HCT116 (cell line): ENCODE data around the gene OGFOD2. TPM values are rescaled to one million over a fixed set of nuclear protein-coding genes. Genes with fewer than 3 reads are reported as not detected.

Experiments
- ATAC-seq: fragments of 200-7000 bp; cut with Tn5 transposase; 2 replicates; pipeline ENCODE4 v1.9.1; 2020; ENCODE audit warnings: mild to moderate bottlenecking, moderate library complexity
- BruUV-seq: library from RNA; stranded (reverse); fragments of 400-500 nt; replicated peaks from 2 replicates; lab custom pipeline; 2021; lab: Mats Ljungman, UMichigan
- CTCF ChIA-PET: fragments of 300-600 bp; sonication (Branson Sonifier 250); formaldehyde crosslinking; loops from one replicate; lab custom pipeline; 2021; ENCODE audit warnings: antibody characterized with exemption; lab: Charles Lee
- POLR2A ChIA-PET: fragments of 300-600, 350-600 bp; sonication (Branson Sonifier 250); formaldehyde crosslinking; loops from one replicate; lab custom pipeline; 2021; ENCODE audit warnings: antibody characterized with exemption; lab: Charles Lee
- RAD21 ChIA-PET, 2 experiments: fragments of 300-600 bp; sonication (Branson Sonifier 250); formaldehyde crosslinking; loops; one replicate each; lab custom pipeline; 2023; ENCODE audit warnings: low total read pairs in 2 of 2; ENCODE audit not compliant: uncharacterized antibody in 2 of 2, unreplicated experiment in 2 of 2, low non-redundant PET in 1 of 2; lab: Charles Lee
- DNase-seq: peaks from one replicate; pipeline ENCODE4 v3.0.0-alpha.2; 2010; ENCODE audit warnings: low read depth, low spot score
- H2AFZ ChIP-seq: fragments of 200-600 bp; shearing (Covaris generic), sonication (generic); 2 replicates; pipeline ENCODE4 v1.6.1; 2017; ENCODE audit warnings: low read depth, mixed run types, mixed read lengths, antibody characterized with exemption, low read length; ENCODE audit not compliant: poor library complexity, severe bottlenecking
- H3K27ac ChIP-seq: 2 replicates; pipeline ENCODE4 v1.5.1; 2012; ENCODE audit warnings: low read depth, low read length
- H3K27me3 ChIP-seq: fragments of 200-600 bp; sonication (generic); 2 replicates; pipeline ENCODE4 v1.6.1; 2016; ENCODE audit warnings: mixed run types, low read length, mixed read lengths; ENCODE audit not compliant: insufficient read depth
- H3K36me3 ChIP-seq, 2 experiments: fragments of 200-500 bp in 1 of 2; fragments of 200-600 bp in 1 of 2; sonication (Bioruptor generic) in 1 of 2; sonication (generic) in 1 of 2; 2 replicates each; pipeline versions ENCODE4 v1.5.1 to v1.6.1; 2014 to 2016; ENCODE audit warnings: low read length in 2 of 2, inconsistent platforms in 1 of 2, mixed read lengths in 1 of 2, mixed run types in 1 of 2; ENCODE audit not compliant: insufficient read depth in 2 of 2, control insufficient read depth in 1 of 2
- H3K4me1 ChIP-seq, 2 experiments: fragments of 200-600 bp in 1 of 2; sonication (generic) in 1 of 2; 2 replicates each; pipeline versions ENCODE4 v1.5.1 to v1.6.1; 2012 to 2017; ENCODE audit warnings: low read length in 2 of 2, inconsistent platforms in 1 of 2, mild to moderate bottlenecking in 1 of 2, mixed read lengths in 1 of 2, mixed run types in 1 of 2, moderate library complexity in 1 of 2; ENCODE audit not compliant: insufficient read depth in 2 of 2, control insufficient read depth in 1 of 2
- H3K4me2 ChIP-seq: fragments of 200-600 bp; sonication (generic); 2 replicates; pipeline ENCODE4 v1.6.1; 2017; ENCODE audit warnings: mixed run types, low read length, mixed read lengths
- H3K4me3 ChIP-seq, 2 experiments: fragments of 200-600 bp in 1 of 2; sonication (generic) in 1 of 2; replicated peaks in 1 of 2; 2 replicates each; pipeline ENCODE4 v1.5.1; 2011 to 2016; ENCODE audit warnings: low read length in 2 of 2, control low read depth in 1 of 2, low read depth in 1 of 2, mild to moderate bottlenecking in 1 of 2, mixed read lengths in 1 of 2, mixed run types in 1 of 2
- H3K79me2 ChIP-seq: fragments of 200-600 bp; sonication (generic); 2 replicates; pipeline ENCODE4 v1.6.1; 2017; ENCODE audit warnings: mild to moderate bottlenecking, mixed run types, low read length, moderate library complexity, mixed read lengths; ENCODE audit not compliant: insufficient read depth
- H3K9ac ChIP-seq: fragments of 200-600 bp; sonication (generic); 2 replicates; pipeline ENCODE4 v1.6.1; 2016; ENCODE audit warnings: low read length, mixed read lengths
- H3K9me2 ChIP-seq: fragments of 200-600 bp; sonication (generic), shearing (Covaris generic); 2 replicates; pipeline ENCODE4 v1.6.1; 2017; ENCODE audit warnings: mixed run types, mild to moderate bottlenecking, moderate library complexity; ENCODE audit not compliant: insufficient read depth
- H3K9me3 ChIP-seq, 2 experiments: fragments of 200-500 bp in 1 of 2; fragments of 200-600 bp in 1 of 2; sonication (Bioruptor generic) in 1 of 2; sonication (generic) in 1 of 2; 2 replicates each; pipeline ENCODE4 v1.6.1; 2014 to 2017; ENCODE audit warnings: low read length in 2 of 2, mixed read lengths in 2 of 2, inconsistent platforms in 1 of 2, low read depth in 1 of 2, mild to moderate bottlenecking in 1 of 2, mixed run types in 1 of 2, moderate library complexity in 1 of 2; ENCODE audit not compliant: control insufficient read depth in 1 of 2, insufficient read depth in 1 of 2
- H4K20me1 ChIP-seq: fragments of 200-600 bp; sonication (generic), shearing (Covaris generic); 2 replicates; pipeline ENCODE4 v1.6.1; 2017; ENCODE audit warnings: mixed run types, mild to moderate bottlenecking, moderate library complexity; ENCODE audit not compliant: insufficient read depth
- CBX3 ChIP-seq: IDR thresholded peaks from 2 replicates; pipeline ENCODE4 v1.6.1; 2012; ENCODE audit warnings: low read depth
- CEBPB ChIP-seq: IDR thresholded peaks from 2 replicates; pipeline ENCODE4 v1.6.1; 2012; ENCODE audit warnings: low read depth
- CTCF ChIP-seq, 3 experiments: fragments of 200-600 bp in 1 of 3; sonication (generic) in 1 of 3; IDR thresholded peaks in 2 of 3; conservative IDR thresholded peaks in 1 of 3; 2 replicates each; pipeline ENCODE4 v1.5.1; 2012 to 2017; ENCODE audit warnings: low read depth in 2 of 3, low read length in 2 of 3, antibody characterized with exemption in 1 of 3, borderline replicate concordance in 1 of 3, control low read depth in 1 of 3, mild to moderate bottlenecking in 1 of 3, mixed read lengths in 1 of 3, mixed run types in 1 of 3, moderate library complexity in 1 of 3; ENCODE audit not compliant: insufficient read depth in 1 of 3
- EGR1 ChIP-seq: IDR thresholded peaks from 2 replicates; pipeline ENCODE4 v1.6.1; 2012; ENCODE audit warnings: low read depth
- ELF1 ChIP-seq: IDR thresholded peaks from 2 replicates; pipeline ENCODE4 v1.6.1; 2012; ENCODE audit warnings: low read depth, borderline replicate concordance
- EZH2phosphoT487 ChIP-seq: fragments of 200-600 bp; IDR thresholded peaks from 2 replicates; pipeline ENCODE4 v1.6.1; 2018; ENCODE audit warnings: antibody characterized with exemption, borderline replicate concordance
- POLR2AphosphoS5 ChIP-seq: IDR thresholded peaks from 2 replicates; pipeline ENCODE4 v1.6.1; 2011; ENCODE audit warnings: mild to moderate bottlenecking, low read depth, low read length, moderate library complexity
- SIN3A ChIP-seq: IDR thresholded peaks from 2 replicates; pipeline ENCODE4 v1.6.1; 2012; ENCODE audit warnings: low read depth
- SP1 ChIP-seq: IDR thresholded peaks from 2 replicates; pipeline ENCODE4 v1.6.1; 2012; ENCODE audit warnings: low read depth
- SRF ChIP-seq: IDR thresholded peaks from 2 replicates; pipeline ENCODE4 v1.6.1; 2012; ENCODE audit warnings: low read depth
- TCF7L2 ChIP-seq: IDR thresholded peaks from 2 replicates; pipeline ENCODE4 v1.7.0; 2011; ENCODE audit warnings: borderline replicate concordance, inconsistent platforms; ENCODE audit not compliant: insufficient read depth, insufficient read length; ENCODE audit errors: extremely low read depth
- ZFX ChIP-seq: fragments of 450-650 bp; IDR thresholded peaks from 2 replicates; pipeline ENCODE4 v1.6.1; 2017
- ZNF274 ChIP-seq: fragments of 200-500 bp; sonication (Bioruptor generic); IDR thresholded peaks from 2 replicates; pipeline ENCODE4 v1.6.1; 2014; ENCODE audit warnings: mild to moderate bottlenecking, low read depth, low read length, inconsistent platforms
- intact Hi-C: fragments of 100-400 bp; cut with micrococcal nuclease; formaldehyde crosslinking; loops from 2 replicates; pipeline ENCODE4 v1.10.0; 2022
- total RNA-seq: library from RNA; stranded (reverse); gene quantifications from one replicate; pipeline ENCODE4 v1.2.1, GENCODE V29; 2021; ENCODE audit not compliant: unreplicated experiment
- TF ChIP-seq, protein P1 (sequence below): IDR thresholded peaks from 2 replicates; pipeline ENCODE4 v1.6.1; 2011; ENCODE audit warnings: mild to moderate bottlenecking, low read length, moderate library complexity; ENCODE audit not compliant: insufficient replicate concordance; ENCODE audit errors: extremely low read depth

OGFOD2 gene
- total RNA-seq, 1 experiment from 2014 or later = 29.5 TPM

DNA sequence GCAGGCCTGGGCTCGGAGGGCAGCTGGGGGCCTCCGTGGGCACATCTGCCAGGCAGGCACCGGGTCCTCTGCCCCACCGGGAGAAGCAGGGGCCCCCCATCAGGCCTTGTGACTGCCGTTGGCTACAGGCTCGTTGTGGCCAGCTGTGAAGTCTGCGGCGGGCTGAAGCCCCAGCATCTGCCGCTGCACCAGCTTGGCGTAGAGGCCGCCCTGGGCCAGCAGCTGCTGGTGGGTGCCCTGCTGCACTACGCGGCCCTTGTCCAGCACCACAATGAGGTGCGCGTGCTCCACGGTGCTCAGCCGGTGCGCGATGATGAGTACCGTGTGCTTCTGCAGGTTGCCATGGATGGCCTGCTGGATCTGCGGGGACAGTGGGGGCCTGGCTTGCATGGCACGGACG lies 45.2 kb upstream of the OGFOD2 start:
- H3K4me2 ChIP-seq = no peak overlapping the region
- H2AFZ ChIP-seq = no peak overlapping the region
- ATAC-seq (no peak), DNase-seq (no peak)
- no peak overlapping the region for H3K27ac ChIP-seq
- TF ChIP-seq TCF7L2 = no peak
- TF ChIP-seq SP1 = no peak
- TF ChIP-seq EGR1 = no peak
- TF ChIP-seq SRF = no peak
- no peak for TF ChIP-seq ZFX
- TF ChIP-seq EZH2phosphoT487 = no peak
- no peak for TF ChIP-seq CEBPB
- TF ChIP-seq CBX3 = no peak
- TF ChIP-seq, protein P1, sequence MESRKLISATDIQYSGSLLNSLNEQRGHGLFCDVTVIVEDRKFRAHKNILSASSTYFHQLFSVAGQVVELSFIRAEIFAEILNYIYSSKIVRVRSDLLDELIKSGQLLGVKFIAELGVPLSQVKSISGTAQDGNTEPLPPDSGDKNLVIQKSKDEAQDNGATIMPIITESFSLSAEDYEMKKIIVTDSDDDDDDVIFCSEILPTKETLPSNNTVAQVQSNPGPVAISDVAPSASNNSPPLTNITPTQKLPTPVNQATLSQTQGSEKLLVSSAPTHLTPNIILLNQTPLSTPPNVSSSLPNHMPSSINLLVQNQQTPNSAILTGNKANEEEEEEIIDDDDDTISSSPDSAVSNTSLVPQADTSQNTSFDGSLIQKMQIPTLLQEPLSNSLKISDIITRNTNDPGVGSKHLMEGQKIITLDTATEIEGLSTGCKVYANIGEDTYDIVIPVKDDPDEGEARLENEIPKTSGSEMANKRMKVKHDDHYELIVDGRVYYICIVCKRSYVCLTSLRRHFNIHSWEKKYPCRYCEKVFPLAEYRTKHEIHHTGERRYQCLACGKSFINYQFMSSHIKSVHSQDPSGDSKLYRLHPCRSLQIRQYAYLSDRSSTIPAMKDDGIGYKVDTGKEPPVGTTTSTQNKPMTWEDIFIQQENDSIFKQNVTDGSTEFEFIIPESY = no peak
- no peak for TF ChIP-seq CTCF (IDR thresholded peaks at IDR 0.05 in 2 of 3, conservative IDR thresholded peaks at IDR 0.05 in 1 of 3; ENCODE audit: borderline replicate concordance in 1 of 3, insufficient read depth in 1 of 3, low read depth in 2 of 3, low read length in 2 of 3)
- TF ChIP-seq POLR2AphosphoS5 = no peak
- TF ChIP-seq SIN3A = no peak
- TF ChIP-seq ELF1 = no peak
- TF ChIP-seq ZNF274 = no peak
- no peaks in the 10 kb centered on the region for H3K9me3 ChIP-seq
- H3K79me2 ChIP-seq = no peaks in the 10 kb centered on the region
- no peak overlapping the region for H3K9ac ChIP-seq
- H3K4me1 ChIP-seq = peaks cover 14 to 23% of the 10 kb centered on the region in 2 experiments
- POLR2A ChIA-PET = no interaction called here
- RAD21 ChIA-PET = no interaction called here
- no peaks in the 10 kb centered on the region for H4K20me1 ChIP-seq
- no TSS peak for BruUV-seq
- CTCF ChIA-PET = no interaction called here
- intact Hi-C loops = no loop called here
- no peaks in the 10 kb centered on the region for H3K36me3 ChIP-seq
- no peaks in the 10 kb centered on the region for H3K9me2 ChIP-seq
- H3K4me3 ChIP-seq = no peak overlapping the region
- no peaks in the 10 kb centered on the region for H3K27me3 ChIP-seq
